NCI-H1048 (cell line): ENCODE measurements around the gene MGST2.

ENCODE experiments used
- DNase-seq: peaks from one replicate; lab custom pipeline; 2025; lab: John Stamatoyannopoulos, UW

Gene MGST2

GRCh38 chr4:139643042-139643895 lies 22.4 kb upstream of the MGST2 start:
- DNase-seq = no peak

- DNase-seq = no peak
Observed at GRCh38 chr4:139645458-139645857, 20.2 kb upstream of the MGST2 start.

GRCh38 chr4:139647184-139647583 lies 18.4 kb upstream of the MGST2 start:
- DNase-seq = no peak

GRCh38 chr4:139647952-139648351 lies 17.7 kb upstream of the MGST2 start:
- no peak for DNase-seq

DNA sequence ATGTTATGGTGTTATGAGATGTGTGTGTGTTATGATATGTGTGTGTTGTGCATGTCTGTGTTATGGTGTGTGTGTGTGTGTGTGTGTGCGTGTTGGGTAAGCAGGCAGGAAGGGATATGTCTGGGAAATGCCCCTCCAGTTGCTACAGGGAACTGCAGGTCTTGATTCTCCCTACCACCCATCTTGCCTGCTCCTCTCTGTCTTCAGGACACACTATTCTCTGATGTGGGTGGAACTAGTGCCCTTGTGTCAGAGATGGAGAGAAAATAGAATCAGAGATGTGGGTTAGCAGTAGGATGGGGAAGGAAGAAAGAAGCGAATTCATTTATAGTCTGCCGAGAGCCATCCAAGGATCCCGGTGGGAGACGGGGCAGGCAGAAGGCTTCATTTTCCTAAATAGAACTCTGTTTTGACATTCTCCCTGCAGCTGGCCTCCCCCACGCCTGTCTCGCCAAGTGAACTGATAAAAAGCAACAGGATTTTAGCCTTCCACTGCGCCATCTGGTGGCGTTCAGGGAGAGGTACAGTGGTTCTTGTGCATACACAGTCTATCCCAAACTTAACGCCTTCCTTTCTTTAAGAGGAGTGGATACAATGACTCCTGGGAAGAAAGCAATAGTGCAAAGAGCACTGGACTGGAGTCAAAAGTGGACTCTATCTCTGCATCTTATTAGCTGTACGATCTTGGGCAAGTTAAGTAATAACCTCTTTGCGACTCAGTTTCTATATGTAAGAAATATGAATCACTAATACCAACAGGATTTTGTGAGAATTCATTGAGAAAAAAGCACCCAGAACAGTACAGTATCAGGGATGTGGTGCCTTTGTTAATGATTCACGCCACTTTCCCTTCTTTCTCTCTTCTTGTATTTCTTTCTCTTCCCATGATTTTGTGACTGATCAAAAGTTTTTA lies 14.1 kb upstream of the MGST2 start:
- DNase-seq = peak; percentile 17

GRCh38 chr4:139654516-139654915 lies 11.1 kb upstream of the MGST2 start:
- no peak for DNase-seq

DNA sequence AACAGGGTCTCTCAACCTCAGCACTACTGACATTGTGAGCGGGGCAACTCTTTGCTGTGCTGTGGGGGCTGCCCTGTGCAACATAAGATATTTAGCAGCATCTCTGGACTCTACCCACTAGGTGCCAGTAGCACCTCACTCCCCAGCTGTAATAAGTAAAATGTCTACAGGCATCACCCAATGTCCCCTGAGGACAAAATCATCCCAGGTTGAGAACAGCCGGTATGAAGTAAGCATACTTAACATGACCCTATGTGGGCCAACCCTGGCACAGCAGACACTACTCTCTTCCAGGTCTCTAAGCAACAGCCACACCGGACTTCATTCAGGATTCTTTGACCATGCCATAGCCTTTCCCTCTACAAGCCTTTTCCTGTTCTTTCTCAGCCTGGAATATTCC lies 10.5 kb upstream of the MGST2 start:
- DNase-seq = no peak

- DNase-seq = no peak
Observed at GRCh38 chr4:139656614-139657486, 8.8 kb upstream of the MGST2 start.

DNA sequence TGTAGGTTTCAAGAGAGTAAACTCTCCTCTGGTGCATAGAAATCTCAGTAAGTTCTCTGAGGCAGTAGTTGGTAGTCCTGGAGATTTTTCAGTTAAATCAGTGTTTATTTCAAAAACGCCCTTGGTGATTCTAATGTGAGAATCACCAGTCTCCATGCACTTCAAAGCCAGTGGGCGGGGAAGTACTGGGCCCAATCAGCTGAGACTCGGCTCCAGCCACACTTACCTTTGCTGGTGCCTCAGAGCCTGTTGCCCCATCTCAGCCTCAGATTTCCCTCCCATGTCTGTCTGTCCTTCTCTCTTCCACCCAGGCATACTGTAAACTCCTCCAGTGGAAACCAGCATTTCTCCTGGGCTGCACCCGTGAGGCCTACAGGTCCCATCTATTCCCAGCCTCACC lies 7.4 kb upstream of the MGST2 start:
- DNase-seq = no peak

- DNase-seq = no peak
Observed at GRCh38 chr4:139658586-139659382, 6.8 kb upstream of the MGST2 start.

- no peak for DNase-seq
Observed at GRCh38 chr4:139659735-139660424, 5.7 kb upstream of the MGST2 start.

DNA sequence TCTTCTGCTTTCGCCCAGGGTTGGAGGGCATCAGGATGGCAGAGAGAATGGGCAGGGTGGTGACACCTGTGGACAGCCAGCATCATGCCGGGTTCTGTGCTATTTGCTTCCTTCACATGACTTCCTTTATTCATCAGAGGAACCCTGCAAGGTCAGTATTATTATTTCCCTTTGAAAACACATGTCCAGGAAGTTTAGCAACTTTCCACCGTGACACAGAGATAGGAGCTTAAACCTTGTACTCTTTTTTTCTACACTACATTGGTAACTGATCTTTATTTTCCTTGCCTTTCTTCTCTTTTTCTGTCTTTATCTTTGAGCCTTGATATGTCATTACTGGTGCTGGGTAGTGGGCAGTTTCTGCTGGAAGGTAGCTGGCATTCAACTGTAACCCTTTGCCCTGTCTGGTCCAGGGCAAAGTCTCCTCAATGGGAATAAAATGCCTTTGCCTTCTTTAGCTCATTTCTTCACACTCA lies 5.0 kb upstream of the MGST2 start:
- DNase-seq = no peak

- DNase-seq = no peak
Observed at GRCh38 chr4:139663561-139664138, 2.0 kb upstream of the MGST2 start.

- no peak for DNase-seq
Observed at GRCh38 chr4:139664442-139664841, 1.2 kb upstream of the MGST2 start.

- DNase-seq = no peak
Observed at GRCh38 chr4:139665079-139665689, 435 bp upstream of the MGST2 start.

- no peak for DNase-seq
Observed at GRCh38 chr4:139666735-139667281, 1.2 kb downstream of the MGST2 start.

GRCh38 chr4:139668036-139668435 lies 2.4 kb downstream of the MGST2 start:
- DNase-seq = no peak

GRCh38 chr4:139668658-139669201 lies 3.1 kb downstream of the MGST2 start:
- no peak for DNase-seq

- no peak for DNase-seq
Observed at GRCh38 chr4:139669335-139669734, 3.7 kb downstream of the MGST2 start.
